Measurements from ENCODE around the gene FNDC5. TPM values are rescaled to one million over a fixed set of nuclear protein-coding genes. Genes with fewer than 3 reads are reported as not detected.

Gene FNDC5
- total and polyA plus RNA-seq, 2 of the 13 experiments (the other 11 are each of a cell fraction or from before 2014, with no cell fraction given), result 1.4 to 3.1 TPM

DNA sequence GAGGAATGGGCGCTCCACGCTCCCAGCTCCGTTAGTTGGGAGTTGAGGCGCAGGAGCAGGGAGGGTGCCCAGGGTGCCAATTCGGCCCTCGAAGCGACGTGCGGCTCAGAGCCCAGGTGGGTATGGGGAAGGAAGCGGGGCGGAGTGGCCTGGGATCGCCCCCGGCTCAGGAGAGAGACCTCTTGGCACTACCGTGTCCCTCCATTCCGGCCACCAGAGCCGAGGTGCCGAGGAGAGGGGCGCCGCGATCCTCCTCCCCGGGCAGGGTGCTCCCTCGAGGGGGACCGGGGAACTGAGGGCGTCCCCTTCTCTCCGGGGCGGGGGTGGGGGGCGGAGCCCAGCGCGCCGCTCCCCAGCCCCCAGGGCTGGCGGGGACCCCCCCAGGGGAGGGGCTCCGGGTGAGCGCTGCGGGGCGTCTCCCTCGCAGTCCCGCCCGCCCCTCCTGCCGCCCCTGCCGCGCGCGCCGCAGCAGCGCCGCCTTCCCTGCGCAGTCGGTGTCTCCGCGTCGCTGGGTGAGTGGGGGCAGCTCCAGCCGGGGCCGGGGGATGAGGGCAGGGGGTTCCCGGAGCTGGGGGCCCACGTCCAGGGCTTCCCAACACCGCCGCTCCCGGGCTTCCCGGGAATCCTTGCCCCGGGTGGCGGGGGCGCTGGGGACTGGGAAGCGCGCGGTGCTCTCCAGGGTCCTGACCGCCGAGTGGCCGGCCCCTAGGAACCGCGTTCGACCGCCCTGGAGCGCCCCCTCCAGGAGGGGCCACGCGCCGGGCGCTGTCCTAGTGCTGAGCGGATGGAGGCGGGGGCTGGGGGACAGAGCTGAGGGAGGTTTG, 15.5 kb upstream of the FNDC5 start, which contains the start of gene HPCA (continued):
- TF ChIP-seq ZNF720 (CRISPR knock-in tag; IDR thresholded peaks at IDR 0.05) (peak; percentile 97), RARG (CRISPR knock-in tag; IDR thresholded peaks at IDR 0.05; ENCODE audit: low read depth) (peak; percentile 85; the same call in 1 of the 2 replicates), SALL1 (CRISPR knock-in tag; IDR thresholded peaks at IDR 0.05) (peak; percentile 99), HNRNPK (IDR thresholded peaks at IDR 0.05; ENCODE audit: low read depth, low read length, poor library complexity, severe bottlenecking) (peak; percentile 38), KDM1A (CRISPR knock-in tag; IDR thresholded peaks at IDR 0.05) (peak; percentile 79), PAWR (CRISPR knock-in tag; IDR thresholded peaks at IDR 0.05; ENCODE audit: borderline replicate concordance) (0 out of 2 replicates have a peak, but pooled peaks have one; percentile 78), CAMTA2 (CRISPR knock-in tag; IDR thresholded peaks at IDR 0.05; ENCODE audit: borderline replicate concordance) (peak; percentile 98; the same call in 1 of the 2 replicates), KDM3A (CRISPR knock-in tag; IDR thresholded peaks at IDR 0.05; ENCODE audit: low read depth) (peak; percentile 90), ZZZ3 (CRISPR knock-in tag; IDR thresholded peaks at IDR 0.05; ENCODE audit: borderline replicate concordance) (no peak), ZNF160 (CRISPR knock-in tag; IDR thresholded peaks at IDR 0.05) (peak; percentile 96), NFRKB (IDR thresholded peaks at IDR 0.05) (no peak), ZNF782 (CRISPR knock-in tag; IDR thresholded peaks at IDR 0.05; ENCODE audit: borderline replicate concordance) (peak; percentile 94; the same call in 1 of the 2 replicates), ZNF572 (CRISPR knock-in tag; IDR thresholded peaks at IDR 0.05) (no peak), MBD4 (IDR thresholded peaks at IDR 0.05; ENCODE audit: borderline replicate concordance, low read length) (no peak), ZNF788 (CRISPR knock-in tag; IDR thresholded peaks at IDR 0.05; ENCODE audit: borderline replicate concordance) (peak; percentile 75; the same call in 1 of the 2 replicates)
- TF ChIP-seq, protein P1, sequence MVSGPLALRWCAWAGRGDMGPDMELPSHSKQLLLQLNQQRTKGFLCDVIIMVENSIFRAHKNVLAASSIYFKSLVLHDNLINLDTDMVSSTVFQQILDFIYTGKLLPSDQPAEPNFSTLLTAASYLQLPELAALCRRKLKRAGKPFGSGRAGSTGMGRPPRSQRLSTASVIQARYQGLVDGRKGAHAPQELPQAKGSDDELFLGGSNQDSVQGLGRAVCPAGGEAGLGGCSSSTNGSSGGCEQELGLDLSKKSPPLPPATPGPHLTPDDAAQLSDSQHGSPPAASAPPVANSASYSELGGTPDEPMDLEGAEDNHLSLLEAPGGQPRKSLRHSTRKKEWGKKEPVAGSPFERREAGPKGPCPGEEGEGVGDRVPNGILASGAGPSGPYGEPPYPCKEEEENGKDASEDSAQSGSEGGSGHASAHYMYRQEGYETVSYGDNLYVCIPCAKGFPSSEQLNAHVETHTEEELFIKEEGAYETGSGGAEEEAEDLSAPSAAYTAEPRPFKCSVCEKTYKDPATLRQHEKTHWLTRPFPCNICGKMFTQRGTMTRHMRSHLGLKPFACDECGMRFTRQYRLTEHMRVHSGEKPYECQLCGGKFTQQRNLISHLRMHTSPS (CRISPR knock-in tag; IDR thresholded peaks at IDR 0.05; ENCODE audit: low read depth), result 0 out of 2 replicates have a peak, but pooled peaks have one; percentile 63
- TF ChIP-seq, protein P2, sequence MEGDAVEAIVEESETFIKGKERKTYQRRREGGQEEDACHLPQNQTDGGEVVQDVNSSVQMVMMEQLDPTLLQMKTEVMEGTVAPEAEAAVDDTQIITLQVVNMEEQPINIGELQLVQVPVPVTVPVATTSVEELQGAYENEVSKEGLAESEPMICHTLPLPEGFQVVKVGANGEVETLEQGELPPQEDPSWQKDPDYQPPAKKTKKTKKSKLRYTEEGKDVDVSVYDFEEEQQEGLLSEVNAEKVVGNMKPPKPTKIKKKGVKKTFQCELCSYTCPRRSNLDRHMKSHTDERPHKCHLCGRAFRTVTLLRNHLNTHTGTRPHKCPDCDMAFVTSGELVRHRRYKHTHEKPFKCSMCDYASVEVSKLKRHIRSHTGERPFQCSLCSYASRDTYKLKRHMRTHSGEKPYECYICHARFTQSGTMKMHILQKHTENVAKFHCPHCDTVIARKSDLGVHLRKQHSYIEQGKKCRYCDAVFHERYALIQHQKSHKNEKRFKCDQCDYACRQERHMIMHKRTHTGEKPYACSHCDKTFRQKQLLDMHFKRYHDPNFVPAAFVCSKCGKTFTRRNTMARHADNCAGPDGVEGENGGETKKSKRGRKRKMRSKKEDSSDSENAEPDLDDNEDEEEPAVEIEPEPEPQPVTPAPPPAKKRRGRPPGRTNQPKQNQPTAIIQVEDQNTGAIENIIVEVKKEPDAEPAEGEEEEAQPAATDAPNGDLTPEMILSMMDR (CRISPR knock-in tag; IDR thresholded peaks at IDR 0.05), result peak; percentile 81
- TF ChIP-seq, protein P3, sequence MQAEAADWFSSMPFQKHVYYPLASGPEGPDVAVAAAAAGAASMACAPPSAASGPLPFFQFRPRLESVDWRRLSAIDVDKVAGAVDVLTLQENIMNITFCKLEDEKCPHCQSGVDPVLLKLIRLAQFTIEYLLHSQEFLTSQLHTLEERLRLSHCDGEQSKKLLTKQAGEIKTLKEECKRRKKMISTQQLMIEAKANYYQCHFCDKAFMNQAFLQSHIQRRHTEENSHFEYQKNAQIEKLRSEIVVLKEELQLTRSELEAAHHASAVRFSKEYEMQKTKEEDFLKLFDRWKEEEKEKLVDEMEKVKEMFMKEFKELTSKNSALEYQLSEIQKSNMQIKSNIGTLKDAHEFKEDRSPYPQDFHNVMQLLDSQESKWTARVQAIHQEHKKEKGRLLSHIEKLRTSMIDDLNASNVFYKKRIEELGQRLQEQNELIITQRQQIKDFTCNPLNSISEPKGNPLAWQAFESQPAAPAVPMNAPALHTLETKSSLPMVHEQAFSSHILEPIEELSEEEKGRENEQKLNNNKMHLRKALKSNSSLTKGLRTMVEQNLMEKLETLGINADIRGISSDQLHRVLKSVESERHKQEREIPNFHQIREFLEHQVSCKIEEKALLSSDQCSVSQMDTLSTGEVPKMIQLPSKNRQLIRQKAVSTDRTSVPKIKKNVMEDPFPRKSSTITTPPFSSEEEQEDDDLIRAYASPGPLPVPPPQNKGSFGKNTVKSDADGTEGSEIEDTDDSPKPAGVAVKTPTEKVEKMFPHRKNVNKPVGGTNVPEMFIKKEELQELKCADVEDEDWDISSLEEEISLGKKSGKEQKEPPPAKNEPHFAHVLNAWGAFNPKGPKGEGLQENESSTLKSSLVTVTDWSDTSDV (CRISPR knock-in tag; IDR thresholded peaks at IDR 0.05), result peak; percentile 95
